GM15510 (cell line): ENCODE measurements around the gene IGSF21.

Experiments
- POLR2A ChIP-seq: IDR thresholded peaks from 3 replicates; pipeline ENCODE4 v1.6.1; 2011; ENCODE audit warnings: borderline replicate concordance; ENCODE audit not compliant: insufficient read length; ENCODE audit errors: extremely low read depth

The IGSF21 gene

GRCh38 chr1:18108299-18109057 is 880 bp downstream of the IGSF21 start:
- no peak for TF ChIP-seq POLR2A

- no peak for TF ChIP-seq POLR2A
These were observed 1.6 kb downstream of the IGSF21 start for GRCh38 chr1:18109058-18109755.

- no peak for TF ChIP-seq POLR2A
These were observed 2.4 kb downstream of the IGSF21 start for GRCh38 chr1:18109756-18110597.

- no peak for TF ChIP-seq POLR2A
These were observed 3.0 kb downstream of the IGSF21 start for GRCh38 chr1:18110598-18110939.

GRCh38 chr1:18110968-18111367 is 3.4 kb downstream of the IGSF21 start:
- TF ChIP-seq POLR2A = no peak

GRCh38 chr1:18111605-18112297 is 4.2 kb downstream of the IGSF21 start:
- TF ChIP-seq POLR2A = no peak

- TF ChIP-seq POLR2A = no peak
These were observed 5.0 kb downstream of the IGSF21 start for GRCh38 chr1:18112611-18113010.

- no peak for TF ChIP-seq POLR2A
These were observed 7.3 kb downstream of the IGSF21 start for GRCh38 chr1:18114726-18115410.

GRCh38 chr1:18116777-18117176 is 9.2 kb downstream of the IGSF21 start:
- TF ChIP-seq POLR2A = no peak

- no peak for TF ChIP-seq POLR2A
These were observed 10.5 kb downstream of the IGSF21 start for GRCh38 chr1:18118078-18118477.

GRCh38 chr1:18118491-18118890 is 10.9 kb downstream of the IGSF21 start:
- no peak for TF ChIP-seq POLR2A

GRCh38 chr1:18119289-18119688 is 11.7 kb downstream of the IGSF21 start:
- no peak for TF ChIP-seq POLR2A

- TF ChIP-seq POLR2A = no peak
These were observed 12.3 kb downstream of the IGSF21 start for GRCh38 chr1:18119771-18120377.

- TF ChIP-seq POLR2A = no peak
These were observed 13.0 kb downstream of the IGSF21 start for GRCh38 chr1:18120638-18121037.
